Neural cell (in vitro differentiated cells): Measurements from ENCODE around the gene TNS3. TPM values are rescaled to one million over a fixed set of nuclear protein-coding genes. Genes with fewer than 3 reads are reported as not detected.
"Not testable (repeated sequence)": the region's sequence is repeated elsewhere in the genome, so short reads cannot be mapped to it uniquely, and the experiment has no call there.

ENCODE experiments used
- H2AFZ ChIP-seq: fragments of 200-600, 300-800 bp; sonication (generic), shearing (Covaris generic); 2 replicates; pipeline ENCODE4 v1.6.0; 2014; ENCODE audit warnings: low read depth, mild to moderate bottlenecking, antibody characterized with exemption, low read length, moderate library complexity
- H3F3A ChIP-seq: fragments of 200-600 bp; shearing (Covaris generic); 2 replicates; pipeline ENCODE4 v1.6.1; 2016; ENCODE audit warnings: mild to moderate bottlenecking, moderate library complexity, mixed read lengths, antibody characterized with exemption, low read length; ENCODE audit not compliant: insufficient read depth, poor library complexity, severe bottlenecking
- H3K27ac ChIP-seq: fragments of 200-600, 300-800 bp; sonication (generic), shearing (Covaris generic); 2 replicates; pipeline ENCODE4 v1.5.1; 2014; ENCODE audit warnings: mild to moderate bottlenecking, low read length, moderate library complexity
- H3K27me3 ChIP-seq: fragments of 300-800, 200-600 bp; sonication (generic), shearing (Covaris generic); 2 replicates; pipeline ENCODE4 v1.6.0; 2014; ENCODE audit warnings: mild to moderate bottlenecking, low read depth, low read length, moderate library complexity; ENCODE audit not compliant: insufficient read depth
- H3K36me3 ChIP-seq: fragments of 300-800, 200-600 bp; sonication (generic), shearing (Covaris generic); 2 replicates; pipeline ENCODE4 v1.5.1; 2014; ENCODE audit warnings: mild to moderate bottlenecking, antibody characterized with exemption, low read length, moderate library complexity; ENCODE audit not compliant: insufficient read depth
- H3K4me2 ChIP-seq: fragments of 300-800, 200-600 bp; sonication (generic), shearing (Covaris generic); 2 replicates; pipeline ENCODE4 v1.6.0; 2014; ENCODE audit warnings: mild to moderate bottlenecking, low read length
- H3K4me3 ChIP-seq: fragments of 300-800, 200-600 bp; sonication (generic), shearing (Covaris generic); 2 replicates; pipeline ENCODE4 v1.5.1; 2014; ENCODE audit warnings: mild to moderate bottlenecking, low read length, moderate library complexity
- H3K79me2 ChIP-seq: fragments of 200-600 bp; shearing (Covaris generic); replicated peaks from 2 replicates; pipeline ENCODE4 v1.6.0; 2014; ENCODE audit warnings: mild to moderate bottlenecking, low read length, moderate library complexity; ENCODE audit not compliant: insufficient read depth
- H3K9ac ChIP-seq: fragments of 300-800, 200-600 bp; sonication (generic), shearing (Covaris generic); 2 replicates; pipeline ENCODE4 v1.6.1; 2016; ENCODE audit warnings: mild to moderate bottlenecking, low read length, mixed read lengths
- H3K9me2 ChIP-seq: fragments of 200-600 bp; shearing (Covaris generic); 2 replicates; pipeline ENCODE4 v1.6.1; 2016; ENCODE audit warnings: mild to moderate bottlenecking, low read length, mixed read lengths; ENCODE audit not compliant: insufficient read depth
- H3K9me3 ChIP-seq: fragments of 200-600, 300-800 bp; sonication (generic), shearing (Covaris generic); 2 replicates; pipeline ENCODE4 v1.6.1; 2016; ENCODE audit warnings: mild to moderate bottlenecking, mixed run types, low read length, moderate library complexity, mixed read lengths
- H4K20me1 ChIP-seq: fragments of 200-600 bp; shearing (Covaris generic); 2 replicates; pipeline ENCODE4 v1.6.1; 2016; ENCODE audit warnings: mild to moderate bottlenecking, mixed run types; ENCODE audit not compliant: insufficient read depth
- CTCF ChIP-seq: fragments of 450-650 bp; IDR thresholded peaks from 2 replicates; pipeline ENCODE4 v1.5.1; 2014; ENCODE audit warnings: antibody characterized with exemption, mild to moderate bottlenecking, moderate library complexity; ENCODE audit not compliant: poor library complexity, severe bottlenecking
- EP300 ChIP-seq: fragments of 450-650 bp; conservative IDR thresholded peaks from 2 replicates; pipeline ENCODE4 v1.6.1; 2014; ENCODE audit warnings: antibody characterized with exemption, mild to moderate bottlenecking, moderate library complexity; ENCODE audit not compliant: poor library complexity, severe bottlenecking
- EZH2 ChIP-seq: fragments of 200-600, 300-800 bp; shearing (Covaris generic), sonication (generic); IDR thresholded peaks from 2 replicates; pipeline ENCODE4 v1.6.1; 2014; ENCODE audit warnings: antibody characterized with exemption, low read length, borderline replicate concordance, mild to moderate bottlenecking; ENCODE audit not compliant: insufficient read depth, poor library complexity, severe bottlenecking
- MXI1 ChIP-seq: fragments of 450-650 bp; conservative IDR thresholded peaks from 2 replicates; pipeline ENCODE4 v1.6.1; 2014; ENCODE audit warnings: antibody characterized with exemption, mild to moderate bottlenecking; ENCODE audit not compliant: poor library complexity, severe bottlenecking
- POLR2AphosphoS5 ChIP-seq: IDR thresholded peaks from 2 replicates; pipeline ENCODE4 v1.6.1; 2012
- RAD21 ChIP-seq: fragments of 450-650 bp; conservative IDR thresholded peaks from 2 replicates; pipeline ENCODE4 v1.6.1; 2014; ENCODE audit warnings: antibody characterized with exemption, mild to moderate bottlenecking, moderate library complexity
- REST ChIP-seq: IDR thresholded peaks from 2 replicates; pipeline ENCODE4 v1.6.1; 2012; ENCODE audit warnings: borderline replicate concordance
- SMC3 ChIP-seq: fragments of 450-650 bp; conservative IDR thresholded peaks from 2 replicates; pipeline ENCODE4 v1.6.1; 2014; ENCODE audit warnings: antibody characterized with exemption, mild to moderate bottlenecking, moderate library complexity; ENCODE audit not compliant: poor library complexity
- TAF1 ChIP-seq: IDR thresholded peaks from 2 replicates; pipeline ENCODE4 v1.6.1; 2012; ENCODE audit warnings: low read depth
- polyA plus RNA-seq: library from polyadenylated mRNA; depleted of rRNA; stranded (reverse); fragments of >200 nt; gene quantifications from 2 replicates; pipeline ENCODE4 v1.2.3, GENCODE V29; 2014

TNS3 gene
- polyA plus RNA-seq, 1 donor from 2014 or later = 0.58 TPM

- Histone ChIP-seq H3K4me3 (no peak overlapping the region), H3K9me3 (no peaks in the 10 kb centered on the region), H3K27ac (no peak overlapping the region), H3F3A (no peaks in the 10 kb centered on the region), H3K4me2 (no peak overlapping the region), H3K9me2 (no peaks in the 10 kb centered on the region), H4K20me1 (no peaks in the 10 kb centered on the region), H3K9ac (no peak overlapping the region), H3K27me3 (no peaks in the 10 kb centered on the region), H3K79me2 (no peaks in the 10 kb centered on the region), H3K36me3 (no peaks in the 10 kb centered on the region), H2AFZ (no peak overlapping the region)
- TF ChIP-seq EZH2 (no peak), SMC3 (no peak), REST (no peak), POLR2AphosphoS5 (no peak), TAF1 (no peak), MXI1 (no peak), EP300 (no peak)
Measured at GRCh38 chr7:47264021-47264651, 317.8 kb downstream of the TNS3 start.

DNA sequence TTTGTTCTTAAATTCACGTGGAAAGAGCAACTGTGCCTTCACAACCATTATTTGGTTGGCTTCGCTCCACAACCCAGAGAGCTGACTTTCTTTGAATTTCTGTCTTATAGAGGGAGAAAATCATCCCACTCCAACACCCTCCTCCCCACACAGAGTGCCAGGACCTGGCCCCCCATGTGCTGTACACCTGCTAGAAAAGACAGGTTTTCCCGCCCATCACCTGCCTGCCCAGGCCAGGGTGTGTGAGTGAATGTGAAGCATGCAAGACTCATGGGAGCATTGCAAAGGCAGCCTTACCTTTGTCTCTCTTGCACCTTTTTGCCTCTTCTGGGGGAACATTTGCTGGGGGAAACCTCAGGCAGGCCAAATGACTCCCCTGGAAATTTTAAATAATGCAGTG lies 319.0 kb downstream of the TNS3 start:
- H3K9ac ChIP-seq = no peak overlapping the region
- H3F3A ChIP-seq = no peaks in the 10 kb centered on the region
- H3K9me3 ChIP-seq = no peaks in the 10 kb centered on the region
- H3K9me2 ChIP-seq = no peaks in the 10 kb centered on the region
- H4K20me1 ChIP-seq = no peaks in the 10 kb centered on the region
- TF ChIP-seq POLR2AphosphoS5 (no peak), SMC3 (no peak), MXI1 (no peak), REST (no peak), EP300 (no peak), TAF1 (no peak), RAD21 (no peak), EZH2 (no peak), CTCF (no peak)
- no peak overlapping the region for H3K4me3 ChIP-seq
- no peak overlapping the region for H2AFZ ChIP-seq
- H3K27ac ChIP-seq = no peak overlapping the region
- H3K79me2 ChIP-seq = no peaks in the 10 kb centered on the region
- H3K27me3 ChIP-seq = no peaks in the 10 kb centered on the region
- H3K4me2 ChIP-seq = no peak overlapping the region
- no peaks in the 10 kb centered on the region for H3K36me3 ChIP-seq

DNA sequence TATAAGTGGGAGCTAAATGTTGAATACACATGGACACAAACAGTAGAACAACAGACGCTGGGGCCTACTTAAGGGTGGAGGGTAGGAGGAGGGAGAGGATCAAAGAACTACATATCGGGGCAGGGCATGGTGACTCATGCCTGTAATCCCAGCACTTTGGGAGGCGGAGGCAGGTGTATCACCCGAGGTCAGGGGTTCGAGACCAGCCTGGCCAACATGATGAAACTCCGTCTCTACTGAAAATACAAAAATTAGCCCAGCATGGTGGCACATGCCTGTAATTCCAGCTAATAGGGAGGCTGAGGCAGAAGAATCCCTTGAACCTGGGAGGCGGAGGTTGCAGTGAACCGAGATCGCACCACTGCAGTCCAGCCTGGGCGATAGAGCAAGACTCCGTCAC lies 319.8 kb downstream of the TNS3 start:
- not testable (repeated sequence) for H2AFZ ChIP-seq, H3K27me3 ChIP-seq, H3K9me3 ChIP-seq, H4K20me1 ChIP-seq, H3K27ac ChIP-seq, H3K36me3 ChIP-seq, H3K79me2 ChIP-seq, H3K9me2 ChIP-seq, H3K9ac ChIP-seq, H3F3A ChIP-seq, H3K4me2 ChIP-seq, H3K4me3 ChIP-seq
